DMS153 (cell line): ENCODE data around the gene CD180.
A peak's percentile ranks its signal among the peaks of the same experiment; 100 is the strongest.

Experiments used
- DNase-seq: peaks from one replicate; lab custom pipeline; 2025; lab: John Stamatoyannopoulos, UW

CD180 gene

DNA sequence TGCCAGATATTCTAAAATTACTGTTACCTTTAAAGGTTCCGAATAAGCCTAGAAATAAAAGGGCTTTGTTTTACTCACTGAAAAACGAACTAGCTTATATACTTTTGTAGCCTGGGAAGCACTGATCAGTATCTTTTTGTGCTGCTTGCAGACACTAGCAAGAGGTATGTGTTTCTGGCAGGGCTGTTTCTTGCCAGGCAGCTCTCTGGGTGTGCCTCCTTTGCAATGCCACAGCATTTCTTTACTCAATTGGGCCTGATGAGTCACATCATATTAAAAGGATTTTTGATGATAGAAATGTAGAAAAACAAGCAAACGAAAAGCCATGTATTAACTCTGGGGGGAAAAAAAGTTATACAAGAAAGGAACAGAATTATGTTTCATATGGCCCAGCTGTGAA, 35.6 kb downstream of the CD180 start:
- no peak for DNase-seq

GRCh38 chr5:67160272-67160671, 36.3 kb downstream of the CD180 start:
- no peak for DNase-seq

GRCh38 chr5:67156976-67157583, 39.5 kb downstream of the CD180 start:
- no peak for DNase-seq

DNA sequence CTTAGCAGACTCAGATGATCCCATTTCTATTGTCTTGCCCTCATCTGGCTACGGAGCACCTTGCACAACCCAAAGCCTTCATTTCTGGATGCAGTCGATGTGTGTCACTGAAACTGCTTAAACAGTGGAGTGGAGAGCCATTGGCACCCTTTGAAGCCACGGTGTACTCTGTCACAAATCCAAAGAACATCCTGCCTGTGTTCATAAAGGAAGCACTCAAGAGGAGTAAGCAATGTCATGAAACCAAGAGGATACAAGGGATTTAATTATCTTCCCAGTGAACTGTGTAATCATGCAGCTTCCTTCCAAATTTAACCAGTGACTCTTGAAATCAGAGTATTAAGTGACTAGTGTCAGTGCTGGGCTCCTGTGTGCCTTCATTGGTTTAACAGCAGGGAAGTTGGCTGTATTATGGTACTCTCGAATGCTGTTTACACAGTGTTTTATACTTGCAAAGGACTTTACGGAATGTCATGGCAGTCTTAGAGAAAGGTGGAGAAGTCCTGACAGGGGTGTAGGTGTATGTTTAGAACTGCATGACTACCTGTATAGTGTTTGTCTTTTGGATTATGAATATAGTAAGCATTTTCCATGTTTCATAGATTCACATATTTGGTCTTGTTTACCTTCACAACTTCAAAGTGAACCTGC, 41.9 kb downstream of the CD180 start:
- DNase-seq: no peak

DNA sequence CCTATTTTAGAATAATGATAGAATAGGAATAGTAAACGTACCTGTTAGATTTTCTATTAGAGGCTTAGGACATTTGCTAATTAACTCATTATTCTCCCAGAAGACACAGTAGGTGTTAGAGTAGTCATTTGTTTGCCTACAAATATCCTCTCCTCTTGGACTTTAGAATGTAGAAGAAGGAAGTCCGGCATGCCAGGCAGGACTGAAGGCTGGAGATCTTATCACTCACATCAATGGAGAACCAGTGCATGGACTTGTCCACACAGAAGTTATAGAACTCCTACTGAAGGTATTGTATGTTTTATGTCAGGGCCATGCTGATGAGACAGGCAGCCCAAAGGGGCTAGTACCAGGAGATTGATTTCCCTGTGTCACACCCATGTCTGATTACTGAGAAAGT, 43.3 kb downstream of the CD180 start:
- no peak for DNase-seq

DNA sequence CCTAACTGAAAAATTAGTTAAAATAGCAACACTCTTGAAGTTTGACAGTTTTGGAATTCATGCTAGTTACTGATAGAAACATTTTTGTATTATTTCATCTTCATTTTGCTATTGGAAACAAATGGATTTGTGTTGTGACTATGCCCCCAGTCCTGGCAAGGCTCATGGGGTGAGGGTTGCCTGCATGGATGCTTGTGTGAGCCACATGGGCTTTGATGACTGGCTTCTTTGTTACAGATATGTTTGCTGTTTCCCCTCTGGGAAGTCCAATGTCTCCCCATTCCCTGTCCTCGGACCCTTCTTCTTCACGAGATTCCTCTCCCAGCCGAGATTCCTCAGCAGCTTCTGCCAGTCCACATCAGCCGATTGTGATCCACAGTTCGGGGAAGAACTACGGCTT, 44.2 kb downstream of the CD180 start:
- no peak for DNase-seq

- no peak for DNase-seq
These were observed 46.6 kb downstream of the CD180 start for GRCh38 chr5:67149951-67150523.

- no peak for DNase-seq
These were observed 47.3 kb downstream of the CD180 start for GRCh38 chr5:67149057-67149950.

DNA sequence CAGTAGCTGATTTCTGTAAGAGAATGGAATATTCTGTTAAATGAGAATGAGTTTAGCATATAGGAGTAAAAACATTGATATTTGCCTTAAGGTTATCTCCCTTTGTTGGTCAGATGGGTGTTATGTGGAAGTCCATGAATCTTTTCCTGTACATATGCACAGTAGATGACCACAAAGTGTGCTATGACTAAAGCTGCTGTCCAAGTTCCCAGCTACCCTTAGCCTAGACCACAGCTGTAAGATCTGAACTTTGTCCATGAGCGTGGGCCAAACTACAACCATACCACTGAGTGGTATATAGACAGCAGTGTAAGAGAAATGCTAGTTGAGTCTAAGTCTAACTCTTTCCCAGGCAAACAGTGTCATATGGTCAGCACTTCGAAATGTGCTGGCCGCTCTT, 48.8 kb downstream of the CD180 start:
- DNase-seq: no peak

DNA sequence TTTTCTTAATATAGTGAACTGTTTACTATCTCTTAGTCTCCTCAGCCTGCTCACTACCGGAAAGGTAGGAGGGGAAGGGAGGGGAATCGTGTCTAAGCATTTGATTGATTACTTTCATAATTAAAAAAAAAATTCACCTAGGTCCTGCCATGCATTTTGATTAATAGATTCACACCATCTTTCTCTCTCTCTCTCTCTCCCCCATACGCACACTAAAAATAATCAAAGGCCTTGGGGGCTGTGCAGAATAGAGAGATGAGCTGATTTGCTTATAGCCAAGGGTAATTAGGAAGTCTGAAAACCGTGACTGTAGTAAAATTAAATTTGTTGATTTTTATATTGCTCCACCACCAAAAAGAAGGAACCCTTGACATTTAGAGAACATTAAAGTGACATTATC, 49.6 kb downstream of the CD180 start:
- no peak for DNase-seq

DNA sequence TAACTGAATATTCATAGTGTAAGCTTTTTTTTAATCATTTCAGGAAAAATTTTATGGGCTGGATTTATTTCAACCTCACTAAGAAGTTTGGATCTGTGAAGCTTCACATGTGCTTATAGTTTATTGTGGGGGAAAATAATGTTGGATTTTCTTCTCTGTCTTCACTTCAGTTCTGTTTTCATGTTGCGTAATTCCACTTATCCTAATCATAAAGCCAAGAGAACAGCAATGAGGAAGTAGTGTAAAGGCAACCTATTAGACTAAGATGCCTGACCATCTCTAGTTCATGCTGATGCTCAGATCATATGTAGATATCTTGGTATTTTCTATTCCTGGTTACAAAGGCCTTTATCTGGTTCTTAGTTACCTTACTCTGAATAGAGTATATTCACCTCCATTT, 50.0 kb downstream of the CD180 start:
- DNase-seq: no peak

- no peak for DNase-seq
These were observed 52.4 kb downstream of the CD180 start for GRCh38 chr5:67144183-67144639.

DNA sequence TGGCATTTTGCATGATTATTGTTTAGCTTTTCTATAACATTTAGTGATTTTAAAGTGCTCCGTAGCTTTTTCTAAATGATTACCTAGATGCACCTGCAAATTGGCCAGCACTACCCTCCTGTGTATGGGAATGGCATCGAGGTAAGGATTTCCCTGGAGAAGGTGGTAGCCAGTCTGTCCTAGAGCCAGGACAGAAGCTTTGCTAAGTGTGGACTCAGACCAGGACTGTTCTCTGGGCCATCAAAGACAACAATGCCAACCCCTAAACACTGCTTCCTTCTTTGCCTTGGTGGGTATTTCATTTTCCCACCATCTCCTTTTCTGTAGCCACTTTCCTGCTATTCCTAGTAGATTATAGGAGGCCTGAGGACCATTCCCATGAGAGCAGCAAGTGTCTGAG, 53.0 kb downstream of the CD180 start:
- DNase-seq: no peak

GRCh38 chr5:67142816-67143215, 53.8 kb downstream of the CD180 start:
- DNase-seq: peak; percentile 35

- DNase-seq: peak; percentile 63
These were observed 55.0 kb downstream of the CD180 start for GRCh38 chr5:67141644-67142043.

DNA sequence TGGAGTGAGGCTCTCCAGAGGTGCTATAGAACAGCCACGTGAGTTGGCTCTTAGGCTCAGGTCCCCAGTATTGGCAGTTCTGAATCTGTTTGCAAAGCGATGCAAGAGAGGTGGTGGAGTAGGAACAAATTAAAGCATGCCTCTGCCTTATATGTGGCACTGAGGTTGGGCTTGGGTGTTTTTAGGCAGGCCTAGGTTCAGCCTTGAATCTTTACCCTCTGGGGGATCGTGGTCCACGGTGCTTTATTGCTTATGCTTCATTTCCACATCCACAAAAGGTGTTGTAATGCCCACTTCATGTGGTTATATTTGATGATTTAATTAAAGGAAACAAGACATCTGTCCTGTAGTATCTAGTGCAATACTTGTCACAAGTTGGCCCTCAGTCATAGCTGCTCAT, 56.2 kb downstream of the CD180 start:
- no peak for DNase-seq

DNA sequence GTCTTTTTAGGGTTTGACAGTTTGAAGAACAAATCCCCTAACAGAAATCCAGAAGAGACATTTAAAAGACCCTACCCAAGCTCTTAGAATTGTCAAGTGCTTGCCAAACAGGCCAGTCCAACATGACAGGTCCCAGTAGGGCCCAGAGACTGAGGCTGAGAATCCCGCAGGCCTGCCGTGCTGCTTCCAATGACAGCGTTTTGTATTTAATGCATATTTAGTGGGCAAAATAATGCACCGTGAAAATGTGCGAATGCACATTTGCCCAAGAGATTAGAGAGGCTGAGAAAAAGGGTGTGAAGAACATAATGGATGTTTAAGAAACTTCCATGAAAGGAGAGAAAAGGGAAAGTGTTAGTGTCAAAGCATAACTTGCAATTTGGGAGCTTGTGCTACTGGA, 57.6 kb downstream of the CD180 start:
- no peak for DNase-seq

DNA sequence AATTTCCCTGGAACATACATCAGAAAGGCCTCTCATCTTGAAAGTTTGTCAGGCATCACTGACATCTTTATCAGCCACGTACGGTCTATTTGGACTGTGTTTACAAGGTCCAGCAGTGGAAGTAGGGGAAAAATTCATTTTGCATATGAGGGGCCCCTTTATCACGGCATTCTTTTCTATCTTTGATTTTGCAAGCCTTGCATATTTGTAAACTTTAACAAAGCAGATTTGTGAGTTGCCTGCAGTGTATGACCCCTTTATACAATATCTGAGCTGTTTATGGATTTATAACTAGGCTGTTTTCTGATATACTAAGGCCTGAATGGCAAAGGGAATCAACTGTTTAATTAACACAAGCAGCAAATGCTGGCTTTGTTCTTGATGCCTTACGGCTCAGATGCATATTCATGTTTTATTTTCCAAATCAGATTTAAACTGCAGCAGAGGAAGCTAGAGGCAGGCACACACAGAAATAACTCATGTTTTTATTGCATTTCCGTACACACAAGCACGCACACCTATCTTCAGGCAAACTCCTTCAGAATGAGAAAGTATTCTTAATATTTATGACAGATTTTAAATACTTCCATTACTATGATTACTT, 61.1 kb downstream of the CD180 start:
- no peak for DNase-seq

DNA sequence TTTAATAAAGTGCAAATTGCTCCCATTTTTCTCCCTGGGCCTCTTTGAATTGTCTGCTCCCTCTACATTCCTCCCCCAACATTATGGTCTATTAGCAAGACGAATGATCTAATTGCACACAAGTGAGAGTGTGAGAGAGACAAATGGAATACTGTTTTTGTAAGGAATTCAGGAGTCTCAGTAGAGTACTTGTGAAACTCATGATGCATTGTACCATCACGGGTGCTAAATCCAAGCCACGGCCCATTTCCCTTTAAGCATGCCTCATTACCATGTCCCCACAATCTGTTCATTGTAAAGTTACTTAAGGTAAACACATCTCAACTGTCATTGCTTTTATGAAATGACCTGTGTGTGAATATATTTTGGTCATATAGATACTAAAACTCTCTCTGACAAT, 62.8 kb downstream of the CD180 start:
- no peak for DNase-seq

GRCh38 chr5:67133217-67133616, 63.4 kb downstream of the CD180 start:
- DNase-seq: no peak

DNA sequence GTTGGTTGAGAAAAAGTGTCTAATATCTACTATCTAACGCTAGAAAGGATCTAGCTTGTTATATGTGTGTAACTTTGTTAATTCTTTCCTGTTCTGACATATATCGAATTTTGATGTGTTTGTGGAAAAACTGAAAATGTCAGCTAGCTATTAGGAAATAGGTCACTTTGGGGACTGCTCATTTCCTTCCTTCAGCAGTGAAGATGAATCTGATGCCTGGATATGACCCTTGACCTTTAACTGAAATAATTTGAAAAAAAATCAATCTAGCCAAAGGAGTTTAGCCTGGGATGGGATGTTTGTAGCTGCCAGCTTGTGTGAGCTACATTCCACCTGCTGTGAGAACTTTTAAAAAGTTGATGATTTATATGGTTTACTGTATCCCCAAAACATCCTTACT, 66.8 kb downstream of the CD180 start:
- no peak for DNase-seq
